Left ventricle myocardium inferior (tissue), 1 donor: ENCODE data around the gene CREB1. TPM values are rescaled to one million over a fixed set of nuclear protein-coding genes. Genes with fewer than 3 reads are reported as not detected.

Source experiments
- DNase-seq: peaks from one replicate; pipeline ENCODE4 v3.0.0-alpha.2; 2020
- H3K27ac ChIP-seq: fragments of 200-600 bp; replicated peaks from 2 replicates; pipeline ENCODE4 v1.8.0; 2021
- H3K27me3 ChIP-seq: fragments of 200-600 bp; 2 replicates; pipeline ENCODE4 v1.8.0; 2021; ENCODE audit warnings: low read depth
- H3K36me3 ChIP-seq: fragments of 200-600 bp; 2 replicates; pipeline ENCODE4 v1.8.0; 2021
- H3K4me1 ChIP-seq: fragments of 200-600 bp; 2 replicates; pipeline ENCODE4 v1.8.0; 2021
- H3K4me3 ChIP-seq: fragments of 200-600 bp; 2 replicates; pipeline ENCODE4 v1.8.0; 2021; ENCODE audit warnings: mild to moderate bottlenecking, moderate library complexity
- H3K9me3 ChIP-seq: fragments of 200-600 bp; replicated peaks from 2 replicates; pipeline ENCODE4 v1.8.0; 2021
- intact Hi-C: fragments of 100-400 bp; cut with micrococcal nuclease; formaldehyde crosslinking; loops from one replicate; pipeline ENCODE4 v1.11.0; 2022
- total RNA-seq: library from RNA; stranded (reverse); fragmentation: NEBNext Ultra II Directional; extraction: Animal tissue kit (Norgen Biotek cat#: 25700); gene quantifications from one replicate; pipeline ENCODE4 v1.2.1, GENCODE V29; 2021
- TF ChIP-seq, protein P1 (sequence below): fragments of 200-600 bp; IDR thresholded peaks from 2 replicates; pipeline ENCODE4 v1.8.0; 2021; ENCODE audit warnings: antibody characterized with exemption, mild to moderate bottlenecking, borderline replicate concordance
- donor health status: DM: no; HTN: yes; CAD: no; lungs with severe emphysema.

Gene CREB1
- total RNA-seq, 1 donor from 2014 or later: 50.5 TPM

GRCh38 chr2:207600231-207600630 lies 70.5 kb downstream of the CREB1 start:
- no peak overlapping the region for H3K4me3 ChIP-seq
- TF ChIP-seq, protein P1, sequence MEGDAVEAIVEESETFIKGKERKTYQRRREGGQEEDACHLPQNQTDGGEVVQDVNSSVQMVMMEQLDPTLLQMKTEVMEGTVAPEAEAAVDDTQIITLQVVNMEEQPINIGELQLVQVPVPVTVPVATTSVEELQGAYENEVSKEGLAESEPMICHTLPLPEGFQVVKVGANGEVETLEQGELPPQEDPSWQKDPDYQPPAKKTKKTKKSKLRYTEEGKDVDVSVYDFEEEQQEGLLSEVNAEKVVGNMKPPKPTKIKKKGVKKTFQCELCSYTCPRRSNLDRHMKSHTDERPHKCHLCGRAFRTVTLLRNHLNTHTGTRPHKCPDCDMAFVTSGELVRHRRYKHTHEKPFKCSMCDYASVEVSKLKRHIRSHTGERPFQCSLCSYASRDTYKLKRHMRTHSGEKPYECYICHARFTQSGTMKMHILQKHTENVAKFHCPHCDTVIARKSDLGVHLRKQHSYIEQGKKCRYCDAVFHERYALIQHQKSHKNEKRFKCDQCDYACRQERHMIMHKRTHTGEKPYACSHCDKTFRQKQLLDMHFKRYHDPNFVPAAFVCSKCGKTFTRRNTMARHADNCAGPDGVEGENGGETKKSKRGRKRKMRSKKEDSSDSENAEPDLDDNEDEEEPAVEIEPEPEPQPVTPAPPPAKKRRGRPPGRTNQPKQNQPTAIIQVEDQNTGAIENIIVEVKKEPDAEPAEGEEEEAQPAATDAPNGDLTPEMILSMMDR: no peak
- H3K4me1 ChIP-seq: peaks cover 7% of the 10 kb centered on the region
- intact Hi-C loops: no loop called here
- H3K36me3 ChIP-seq: peaks cover 14% of the 10 kb centered on the region
- no peaks in the 10 kb centered on the region for H3K9me3 ChIP-seq
- no peaks in the 10 kb centered on the region for H3K27me3 ChIP-seq
- H3K27ac ChIP-seq: no peak overlapping the region
- DNase-seq: no peak

GRCh38 chr2:207601774-207602173 lies 72.0 kb downstream of the CREB1 start:
- peaks cover 7% of the 10 kb centered on the region for H3K4me1 ChIP-seq
- no peak overlapping the region for H3K4me3 ChIP-seq
- no peaks in the 10 kb centered on the region for H3K9me3 ChIP-seq
- no peaks in the 10 kb centered on the region for H3K27me3 ChIP-seq
- no peak for DNase-seq
- intact Hi-C loops: no loop called here
- no peak overlapping the region for H3K27ac ChIP-seq
- TF ChIP-seq, protein P1: no peak
- H3K36me3 ChIP-seq: peaks cover 9% of the 10 kb centered on the region

- TF ChIP-seq, protein P1: no peak
- H3K4me1 ChIP-seq: peaks cover 7% of the 10 kb centered on the region
- intact Hi-C loops: no loop called here
- no peaks in the 10 kb centered on the region for H3K9me3 ChIP-seq
- H3K36me3 ChIP-seq: no peaks in the 10 kb centered on the region
- no peak overlapping the region for H3K4me3 ChIP-seq
- H3K27me3 ChIP-seq: no peaks in the 10 kb centered on the region
- no peak overlapping the region for H3K27ac ChIP-seq
- DNase-seq: no peak
Measured at GRCh38 chr2:207603486-207603885, 73.7 kb downstream of the CREB1 start.

DNA sequence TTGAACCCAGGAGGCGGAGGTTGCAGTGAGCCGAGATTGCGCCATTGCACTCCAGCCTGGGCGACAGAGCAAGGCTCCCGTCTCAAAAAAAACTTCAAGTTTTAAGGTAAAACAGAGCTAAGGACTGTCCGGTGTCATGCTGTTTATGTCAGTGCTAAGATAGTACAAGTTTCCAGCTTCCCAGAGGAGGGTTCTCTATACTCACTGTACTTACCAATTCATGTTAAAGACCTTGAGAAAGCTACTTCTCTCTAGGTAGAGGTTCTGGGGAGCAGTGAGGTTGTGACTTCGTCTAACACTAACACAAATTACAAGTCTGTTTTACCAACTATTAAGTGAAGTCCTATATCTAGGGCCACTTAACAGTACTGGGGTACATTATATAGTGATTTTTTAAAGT lies 76.6 kb downstream of the CREB1 start:
- TF ChIP-seq, protein P1: no peak

DNA sequence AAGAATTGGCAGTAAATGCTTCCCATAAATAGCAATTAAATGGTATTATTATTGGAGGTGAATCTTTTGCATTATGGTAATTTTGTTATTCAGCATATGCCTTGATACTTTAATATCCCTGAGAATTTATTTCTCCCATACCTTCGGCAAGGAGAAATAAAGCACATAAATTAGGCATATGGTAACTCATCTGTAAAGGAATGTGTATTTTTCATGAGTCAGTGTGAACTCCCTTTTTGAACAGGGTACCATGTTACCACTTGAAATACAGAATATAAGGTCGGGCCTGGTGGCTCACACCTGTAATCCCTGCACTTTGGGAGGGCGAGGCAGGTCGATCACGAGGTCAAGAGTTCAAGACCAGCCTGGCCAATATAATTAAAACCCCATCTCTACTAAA lies 77.1 kb downstream of the CREB1 start:
- no peaks in the 10 kb centered on the region for H3K9me3 ChIP-seq
- H3K4me1 ChIP-seq: no peaks in the 10 kb centered on the region
- H3K27me3 ChIP-seq: no peaks in the 10 kb centered on the region
- no peaks in the 10 kb centered on the region for H3K36me3 ChIP-seq
- intact Hi-C loops: no loop called here
- TF ChIP-seq, protein P1: no peak
- no peak overlapping the region for H3K27ac ChIP-seq
- DNase-seq: no peak
- no peak overlapping the region for H3K4me3 ChIP-seq

More for the DNA sequence above, 76.6 kb downstream of the CREB1 start:
- Histone ChIP-seq H3K4me3 (no peak overlapping the region), H3K9me3 (no peaks in the 10 kb centered on the region), H3K27ac (no peak overlapping the region), H3K36me3 (no peaks in the 10 kb centered on the region), H3K27me3 (no peaks in the 10 kb centered on the region), H3K4me1 (no peaks in the 10 kb centered on the region)
- DNase-seq: no peak
- intact Hi-C loops: no loop called here

DNA sequence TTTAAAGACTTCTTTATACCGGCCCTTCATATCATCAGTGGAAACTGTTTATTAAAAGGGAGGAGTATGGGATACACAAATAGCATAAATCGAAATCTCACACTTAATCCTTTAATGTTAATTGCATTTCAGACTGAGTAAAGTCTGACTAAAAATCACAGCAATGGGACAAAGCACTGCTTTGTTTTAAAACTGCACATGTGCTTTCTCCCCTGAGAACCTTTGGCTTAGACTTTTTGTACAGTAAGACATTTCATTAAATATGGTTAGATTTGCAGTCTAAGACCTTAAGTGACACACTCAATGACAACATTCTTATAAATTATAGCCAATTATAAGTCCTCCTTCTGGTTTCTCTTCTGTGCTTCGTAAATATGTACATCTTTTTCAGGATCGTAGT lies 83.0 kb downstream of the CREB1 start:
- no peaks in the 10 kb centered on the region for H3K9me3 ChIP-seq
- H3K36me3 ChIP-seq: peaks cover 22% of the 10 kb centered on the region
- intact Hi-C loops: no loop called here
- H3K27ac ChIP-seq: no peak overlapping the region
- H3K27me3 ChIP-seq: no peaks in the 10 kb centered on the region
- no peak overlapping the region for H3K4me3 ChIP-seq
- no peak for DNase-seq
- no peaks in the 10 kb centered on the region for H3K4me1 ChIP-seq
- TF ChIP-seq, protein P1: no peak
